Inferior parietal cortex (tissue), 1 donor: ENCODE data around the gene RANBP1.

Experiments used
- DNase-seq: peaks from one replicate; pipeline ENCODE4 v3.0.0-alpha.2; 2016; ENCODE audit errors: extremely low spot score

Gene RANBP1

DNA sequence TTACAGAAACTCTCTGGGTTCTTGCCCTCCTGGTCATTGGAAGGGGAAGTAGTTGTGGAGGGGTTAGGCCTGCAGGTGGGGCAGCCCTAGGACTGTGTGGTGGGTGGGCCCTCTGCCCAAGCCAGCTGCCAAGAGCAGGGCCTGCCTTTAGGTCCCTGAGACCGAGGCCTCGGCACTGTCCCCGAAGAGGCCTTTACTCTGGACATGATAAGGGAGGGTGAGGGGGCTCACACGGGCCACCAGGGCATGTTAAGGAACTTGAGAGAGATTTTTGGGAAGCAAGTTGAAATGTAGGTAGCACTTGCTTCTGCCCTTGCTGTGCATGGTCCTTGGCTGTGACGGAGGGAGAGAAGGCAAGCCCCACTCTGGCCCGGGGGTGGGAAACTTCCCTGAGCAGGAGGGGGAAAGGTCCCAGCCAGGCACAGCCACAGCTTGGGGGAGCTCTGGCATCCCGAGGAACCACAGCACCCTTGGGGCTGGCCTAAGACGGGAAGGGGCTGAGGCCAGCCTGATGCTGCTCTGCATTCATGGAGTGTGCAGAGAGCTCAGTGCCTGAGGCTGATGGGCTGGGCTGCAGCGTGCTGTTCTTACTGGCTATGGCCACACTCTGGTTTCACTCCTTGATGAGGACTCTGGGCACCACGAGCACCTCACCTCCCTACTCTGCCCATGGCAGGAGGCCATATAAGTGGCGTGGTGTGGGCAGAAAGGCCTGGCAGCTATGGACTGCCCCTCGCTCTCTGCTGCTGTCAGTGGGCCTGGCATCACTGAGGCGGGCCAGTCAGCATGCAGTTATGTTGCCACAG, 7.8 kb upstream of the RANBP1 start:
- no peak for DNase-seq

DNA sequence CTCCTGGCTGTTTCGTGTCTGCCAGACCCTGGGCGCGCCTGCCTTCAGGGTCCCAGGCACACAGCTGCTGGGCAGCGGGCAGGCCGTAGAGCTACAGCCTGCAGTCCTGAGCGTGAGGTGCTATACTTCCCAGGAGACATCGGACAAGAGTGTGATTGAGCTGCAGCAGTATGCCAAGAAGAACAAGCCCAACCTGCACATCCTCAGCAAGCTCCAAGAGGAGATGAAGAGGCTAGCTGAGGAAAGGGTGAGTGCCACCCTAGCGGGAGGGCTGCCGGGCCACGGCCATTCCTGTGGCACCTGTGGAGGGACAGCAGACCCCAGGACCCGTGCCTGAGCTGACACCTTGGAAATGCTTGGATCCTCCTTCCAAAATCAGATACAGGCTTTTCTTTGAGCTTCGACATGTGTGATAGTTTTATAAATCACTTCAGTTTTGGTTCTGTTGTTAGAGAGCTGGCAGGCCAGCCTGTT, 7.1 kb upstream of the RANBP1 start:
- no peak for DNase-seq

DNA sequence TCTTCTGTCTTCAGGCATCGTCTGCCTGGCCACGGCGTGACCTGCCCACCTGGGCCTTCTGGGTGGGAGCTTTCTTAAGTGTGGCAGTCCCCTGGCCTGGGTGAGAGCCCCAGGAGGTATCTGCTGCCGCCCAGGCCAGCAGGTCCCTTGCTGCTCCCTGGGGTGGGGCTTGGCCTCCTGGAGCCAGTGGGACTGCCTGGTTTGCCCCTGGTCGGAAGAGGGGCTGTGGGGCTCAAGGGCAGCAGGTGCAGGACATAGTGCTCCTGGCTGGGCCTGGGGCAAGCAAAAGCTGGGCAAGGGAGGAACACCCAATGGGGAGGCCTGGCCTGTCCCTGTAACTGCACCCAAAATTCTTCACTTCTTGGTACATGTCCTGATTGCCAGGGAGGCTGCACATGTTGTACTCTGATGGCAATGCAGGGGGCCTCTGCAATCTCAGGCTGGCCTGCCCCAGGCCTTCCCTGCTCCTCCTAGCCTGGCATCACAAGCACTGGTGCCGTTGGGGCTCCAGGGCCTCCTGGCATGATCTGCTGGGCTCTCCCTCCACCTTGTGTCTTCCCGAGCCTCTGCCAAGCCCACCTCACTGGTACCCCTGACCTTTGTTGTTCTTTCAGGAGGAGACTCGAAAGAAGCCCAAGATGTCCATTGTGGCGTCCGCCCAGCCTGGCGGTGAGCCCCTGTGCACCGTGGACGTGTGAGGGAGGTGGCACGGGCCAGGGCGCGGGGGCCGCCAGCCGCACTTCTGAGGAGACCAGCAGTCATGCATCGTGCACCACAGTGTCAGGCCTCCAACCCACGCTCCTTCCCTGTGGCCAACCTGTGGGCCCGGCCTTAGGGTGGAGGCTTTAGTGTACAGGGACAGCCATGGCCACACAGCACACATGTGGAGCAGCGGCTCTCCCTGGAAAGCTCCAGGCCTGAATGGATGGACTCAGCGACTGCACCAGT, 6.2 kb upstream of the RANBP1 start:
- no peak for DNase-seq

DNA sequence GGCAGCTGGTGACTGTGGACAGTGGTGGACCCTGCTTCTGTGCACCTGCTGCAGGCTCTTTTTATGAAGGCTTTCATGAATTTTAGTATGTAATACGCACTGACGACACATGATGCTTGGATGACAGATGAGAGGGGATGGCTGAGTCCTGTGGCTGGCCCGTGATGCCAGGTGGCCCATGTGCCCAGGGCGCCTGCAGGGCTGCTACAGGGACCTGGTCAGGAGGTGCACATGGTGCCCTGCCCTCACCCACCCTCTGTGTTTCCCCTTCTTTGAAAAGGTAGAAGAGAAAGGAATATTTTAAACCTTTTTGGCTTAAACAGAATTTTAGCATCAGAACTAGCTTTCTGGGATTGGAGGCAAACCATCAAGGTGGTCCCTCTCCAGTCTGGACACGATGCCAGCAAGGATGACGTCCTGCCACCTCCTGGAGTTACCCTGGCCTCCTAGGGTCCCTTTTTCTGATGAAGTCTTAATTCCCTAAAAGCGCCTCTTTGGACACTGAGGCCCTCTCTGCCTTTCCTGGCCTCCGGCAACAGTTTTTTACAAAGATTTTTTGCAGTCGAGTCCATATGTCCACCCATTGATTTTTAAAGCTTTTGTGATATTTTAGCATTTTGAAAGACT, 5.4 kb upstream of the RANBP1 start:
- DNase-seq: no peak

DNA sequence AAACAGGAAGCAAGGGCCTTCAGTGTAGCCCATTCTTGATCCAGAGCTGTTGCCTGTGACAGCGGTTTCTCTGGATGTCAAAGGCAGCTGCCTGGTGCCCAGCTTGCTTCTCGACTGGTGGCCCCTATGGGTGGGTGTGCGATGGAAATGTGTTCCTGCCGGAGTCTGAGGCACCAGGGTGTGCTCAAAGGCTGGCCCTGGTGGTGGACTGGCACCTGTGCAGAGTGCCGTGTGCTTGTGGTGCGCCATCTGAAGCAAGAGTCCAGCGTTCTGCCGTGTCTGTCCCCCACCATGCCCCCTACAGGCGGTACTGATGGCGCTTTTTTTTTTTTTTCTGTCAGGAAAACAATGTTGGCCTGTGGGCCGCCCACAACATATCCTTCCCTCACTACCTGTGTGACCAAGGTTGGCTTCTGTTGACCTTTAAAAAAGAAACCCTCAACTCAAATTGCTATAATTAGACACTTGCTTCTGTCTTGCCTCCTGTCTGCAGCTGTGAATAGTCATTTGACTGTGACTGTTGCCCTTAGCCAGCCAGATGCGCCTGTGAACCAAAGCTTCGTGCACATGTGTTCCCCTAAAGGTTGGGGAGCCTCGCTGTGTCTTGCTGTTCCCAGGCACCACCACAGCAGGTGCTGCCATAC, 4.7 kb upstream of the RANBP1 start:
- DNase-seq: no peak

DNA sequence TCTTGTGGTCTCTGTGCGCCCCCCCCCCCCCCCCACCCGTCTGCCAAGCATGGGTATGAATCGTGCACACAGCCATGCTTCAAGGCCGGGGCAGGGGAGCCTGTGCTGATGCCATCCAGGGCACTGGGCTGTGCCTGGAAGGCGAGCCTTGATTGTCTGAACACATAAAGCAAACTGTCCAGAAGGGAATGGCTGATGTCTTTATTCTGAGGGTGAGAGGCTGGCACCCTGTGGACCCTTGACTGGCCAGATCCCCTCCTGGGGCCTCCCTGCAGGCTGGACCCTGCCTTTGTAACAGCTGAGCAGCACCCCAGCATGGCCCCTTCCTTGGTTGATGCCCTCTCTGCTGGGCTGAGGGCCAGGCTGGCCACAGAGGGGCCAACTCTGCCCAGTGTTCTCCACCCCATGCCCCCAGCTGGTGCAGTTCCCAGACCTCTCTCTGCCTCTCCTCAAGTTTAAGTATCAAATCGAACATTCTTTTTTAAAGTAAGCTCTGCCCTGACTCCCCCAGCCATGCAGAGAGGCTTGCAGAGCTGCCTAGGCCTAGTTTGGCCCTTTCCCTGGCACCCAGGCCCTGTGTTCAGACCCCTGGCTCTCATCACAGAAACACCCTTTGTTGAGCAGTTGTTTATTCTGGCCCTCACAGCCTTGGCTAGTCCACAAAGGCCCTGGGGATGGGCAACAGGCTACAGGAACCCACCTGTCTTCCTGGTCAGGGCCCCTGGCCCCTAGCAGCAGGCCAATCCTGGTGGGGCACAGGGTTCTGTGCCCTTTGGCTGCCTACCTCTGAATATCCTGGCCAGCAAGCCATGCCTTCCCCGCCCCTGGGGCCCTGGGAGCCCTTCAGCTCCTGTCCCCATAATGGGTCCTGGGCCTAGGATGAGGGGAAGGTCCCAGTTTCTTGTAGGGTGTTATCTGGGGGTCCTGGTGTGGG, 3.9 kb upstream of the RANBP1 start:
- no peak for DNase-seq

DNA sequence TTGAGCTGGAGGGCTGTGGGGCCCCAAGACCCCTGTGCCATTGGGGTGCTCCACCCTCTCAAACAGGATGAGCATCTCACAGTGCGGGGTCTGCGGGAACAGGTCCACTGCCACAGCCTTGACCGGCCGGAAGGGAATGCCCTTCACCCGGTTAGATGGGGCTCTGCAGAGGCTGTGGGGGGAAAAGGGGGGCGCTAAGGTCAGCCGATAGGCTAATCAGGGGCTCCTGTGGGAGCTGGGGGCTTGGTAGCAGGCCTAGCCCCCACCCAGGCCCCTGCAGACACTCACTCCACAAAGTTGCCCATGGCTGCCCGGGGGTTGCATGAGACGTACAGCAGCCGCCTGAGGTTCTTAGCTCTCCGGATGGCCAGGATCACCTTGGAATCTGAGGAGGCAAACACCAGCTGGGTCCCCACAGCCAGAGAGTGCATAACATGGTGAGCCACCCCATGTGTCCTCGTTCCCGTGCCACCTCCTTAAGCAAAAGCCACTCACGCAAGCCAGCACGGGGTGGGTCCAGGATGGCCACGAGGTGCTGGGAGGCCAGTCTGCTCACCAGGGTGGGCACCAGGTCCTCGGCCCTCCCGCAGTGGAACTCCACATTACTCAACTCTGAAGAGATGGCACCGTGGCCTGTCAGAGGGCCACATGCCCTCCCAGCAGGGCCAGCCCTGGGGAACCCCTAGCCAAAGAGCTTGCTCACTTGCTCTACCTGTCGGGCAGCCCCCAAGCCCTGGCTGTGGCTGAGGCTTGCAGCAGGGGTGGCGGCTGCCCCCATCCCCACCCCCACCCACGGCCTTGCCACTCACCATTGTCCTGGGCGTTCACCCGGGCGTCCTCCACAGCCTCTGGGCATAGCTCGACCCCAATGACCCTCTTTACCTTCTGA, 3.0 kb upstream of the RANBP1 start:
- DNase-seq: no peak

DNA sequence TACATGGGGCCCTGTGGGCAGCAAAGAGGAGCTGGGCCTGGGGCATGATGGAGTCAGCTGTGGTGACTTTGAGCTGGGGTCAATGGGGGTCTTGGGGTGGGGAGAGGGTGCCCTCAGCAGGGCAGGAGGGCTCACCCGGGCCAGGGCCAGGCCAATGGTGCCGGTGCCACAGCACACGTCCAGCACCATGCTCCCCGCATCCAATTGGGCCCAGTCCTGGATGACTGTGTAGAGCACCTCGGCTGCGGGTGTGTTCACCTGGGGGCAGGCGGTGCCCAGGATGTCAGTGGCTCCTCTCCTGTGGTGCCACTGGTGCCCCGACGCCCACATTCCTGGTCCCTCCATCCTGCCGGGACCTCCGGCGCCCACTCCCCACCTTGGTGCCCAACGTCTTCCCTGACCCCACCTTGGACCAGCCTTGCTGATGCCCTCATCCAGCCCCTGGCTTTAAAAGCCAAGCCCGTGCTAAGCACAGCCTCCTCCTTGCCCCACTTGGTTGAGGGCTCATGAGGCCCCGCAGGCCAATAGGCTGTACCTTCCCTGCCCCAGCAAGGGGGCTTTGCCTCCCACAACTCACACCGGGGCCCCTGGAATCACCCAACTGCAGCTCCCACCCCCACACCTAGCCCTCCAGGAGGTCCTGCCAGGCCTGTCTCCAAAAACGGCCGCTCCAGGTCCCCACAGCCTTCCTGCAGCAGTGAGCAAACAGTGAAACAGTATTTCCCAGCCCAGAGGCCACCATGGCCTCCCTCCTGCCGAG, 2.2 kb upstream of the RANBP1 start:
- DNase-seq: no peak

DNA sequence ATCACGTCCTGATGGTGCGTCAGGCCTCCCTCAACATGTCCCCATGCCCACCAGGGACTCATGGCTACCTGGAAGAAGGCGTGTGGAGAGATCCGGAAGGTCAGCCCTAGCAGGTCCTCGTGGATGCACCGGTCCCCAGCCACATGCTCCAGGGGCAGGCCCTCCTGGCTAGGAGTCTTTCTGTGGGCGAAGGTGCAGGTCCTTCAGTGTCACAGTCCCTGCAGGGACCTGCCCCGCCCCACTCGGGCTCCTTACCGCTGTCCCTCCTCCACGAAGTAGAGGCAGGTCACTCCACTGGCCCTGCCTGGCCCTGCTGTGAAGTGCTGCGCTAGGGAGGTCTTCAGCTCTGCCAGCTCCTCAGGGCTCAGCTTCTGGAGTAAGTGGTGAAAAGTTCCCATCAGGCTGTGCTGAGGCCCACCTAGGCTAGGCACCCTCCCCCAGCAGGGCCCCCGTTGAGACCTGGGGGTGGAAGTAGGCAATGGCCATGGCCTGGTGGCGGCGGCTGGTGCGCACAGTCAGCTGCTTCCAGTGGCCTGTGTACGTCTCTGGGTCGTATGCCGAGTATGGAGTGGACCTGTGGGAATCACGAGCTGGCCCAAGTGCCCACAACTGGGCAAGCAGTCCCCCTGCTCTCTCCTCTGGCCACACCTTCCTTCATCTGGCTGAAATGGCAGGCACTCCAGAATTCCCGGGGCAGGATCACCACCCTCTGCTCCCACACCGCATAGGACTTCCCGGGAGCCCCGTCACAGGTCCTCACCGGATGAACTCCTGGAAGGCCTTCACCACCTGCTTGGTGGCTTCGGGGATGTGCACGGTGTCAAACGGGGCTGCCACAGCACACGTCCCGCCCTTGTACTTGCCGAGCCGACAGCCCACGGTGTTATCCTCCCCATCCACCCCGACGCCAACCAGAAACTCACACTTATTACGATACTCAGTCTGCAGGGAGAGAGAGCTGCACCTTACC, 1.1 kb upstream of the RANBP1 start:
- no peak for DNase-seq

DNA sequence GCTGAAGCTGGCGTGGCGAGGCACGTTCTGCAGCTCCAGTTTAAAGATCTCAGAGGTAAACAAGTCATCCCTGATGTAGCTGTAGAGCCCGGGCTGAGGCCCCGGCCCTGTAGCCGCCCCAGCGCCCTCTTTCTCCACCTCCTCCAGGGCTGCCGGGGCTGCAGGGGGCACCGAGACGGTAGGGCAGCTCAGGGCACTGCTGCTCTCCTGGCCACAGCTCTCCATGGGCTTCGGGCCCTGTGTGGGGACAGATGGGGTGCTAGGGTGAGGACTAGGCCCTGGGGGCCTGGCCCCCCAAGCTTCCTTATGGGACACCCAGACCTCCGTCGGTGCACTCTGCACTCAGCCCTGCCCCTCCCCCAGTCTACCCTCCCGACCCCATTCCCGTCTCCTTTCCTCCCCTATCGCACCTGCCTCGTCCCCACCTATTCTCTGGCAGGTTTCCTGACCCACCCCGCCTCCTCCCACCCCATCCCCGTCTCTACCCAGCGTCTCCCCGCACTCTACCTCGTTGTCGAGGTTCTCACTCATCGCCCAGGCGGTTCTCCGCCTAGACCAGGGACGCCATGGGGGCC, 559 bp downstream of the RANBP1 start:
- no peak for DNase-seq

DNA sequence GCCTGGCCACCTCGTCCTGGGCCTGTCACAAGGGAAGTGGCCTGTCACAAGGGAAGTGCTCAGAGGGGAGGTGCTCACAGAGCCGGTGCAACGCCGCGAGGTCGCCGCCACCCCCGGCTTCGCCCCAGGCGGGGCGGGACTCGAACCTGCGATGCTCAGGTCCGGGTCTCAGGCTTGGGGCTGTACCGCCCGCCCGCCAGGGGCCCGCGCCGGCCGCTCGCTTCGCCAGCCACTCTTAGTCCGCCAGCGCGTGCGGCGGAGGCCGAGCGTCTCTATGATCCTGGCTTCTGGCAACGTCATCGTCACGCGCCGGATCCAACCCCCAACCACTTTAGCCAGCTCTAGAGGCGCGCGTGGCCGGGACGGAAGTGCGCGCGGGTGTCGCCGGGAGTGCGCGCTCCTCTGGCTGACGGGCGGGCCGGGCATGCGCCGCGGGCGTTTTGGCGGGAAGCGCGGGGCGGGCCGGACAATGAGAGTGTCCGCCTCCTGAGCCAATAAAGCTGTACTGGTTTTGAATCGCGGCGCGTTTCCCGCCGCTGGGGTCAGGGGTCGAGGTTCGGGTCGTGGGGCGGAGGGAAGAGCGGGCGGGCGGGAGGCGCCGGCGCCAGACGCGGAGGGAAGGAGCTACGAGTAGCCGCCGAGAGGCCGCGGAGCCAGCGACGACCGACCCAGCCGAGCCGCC, 1.2 kb downstream of the RANBP1 start, which contains the start of gene TRMT2A:
Gene TRMT2A, minus strand, starts transcription at position 276 of the 682 bp plus-strand sequence. CDS start 320 bp downstream, outside the sequence.
- DNase-seq: peak; percentile 100

DNA sequence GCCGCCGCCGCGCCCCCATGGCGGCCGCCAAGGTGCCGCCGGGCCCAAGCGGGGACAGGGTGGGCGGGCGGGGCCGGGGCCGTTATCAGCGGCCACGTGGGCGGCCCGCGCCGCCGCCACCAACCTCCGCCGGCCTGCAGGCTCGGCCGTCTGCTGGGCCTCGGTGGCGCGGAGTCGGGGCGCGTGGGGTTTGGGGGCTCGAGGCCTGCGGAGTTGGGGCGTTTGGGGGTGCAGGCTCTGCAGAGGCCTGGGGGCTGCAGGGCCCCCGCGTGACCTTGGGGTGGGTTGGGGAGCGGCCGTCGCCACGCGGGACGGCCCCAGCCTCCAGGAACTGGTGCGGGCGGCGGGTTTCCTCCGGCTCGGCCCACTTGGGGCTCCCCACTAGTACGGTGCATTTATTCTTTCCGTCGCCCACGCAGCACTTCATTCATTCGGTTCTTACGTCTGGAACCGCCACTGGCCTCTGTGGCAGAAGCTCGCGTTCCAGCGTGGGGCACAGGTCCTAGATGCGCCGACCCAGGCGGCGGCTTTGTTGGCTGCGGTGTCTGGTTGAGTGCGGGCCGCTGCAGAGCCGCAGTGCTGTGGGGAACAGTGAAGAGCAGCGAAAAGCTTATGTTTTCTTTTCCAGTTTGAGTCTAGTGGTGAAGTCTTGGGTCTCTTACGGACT, 1.9 kb downstream of the RANBP1 start:
- no peak for DNase-seq

DNA sequence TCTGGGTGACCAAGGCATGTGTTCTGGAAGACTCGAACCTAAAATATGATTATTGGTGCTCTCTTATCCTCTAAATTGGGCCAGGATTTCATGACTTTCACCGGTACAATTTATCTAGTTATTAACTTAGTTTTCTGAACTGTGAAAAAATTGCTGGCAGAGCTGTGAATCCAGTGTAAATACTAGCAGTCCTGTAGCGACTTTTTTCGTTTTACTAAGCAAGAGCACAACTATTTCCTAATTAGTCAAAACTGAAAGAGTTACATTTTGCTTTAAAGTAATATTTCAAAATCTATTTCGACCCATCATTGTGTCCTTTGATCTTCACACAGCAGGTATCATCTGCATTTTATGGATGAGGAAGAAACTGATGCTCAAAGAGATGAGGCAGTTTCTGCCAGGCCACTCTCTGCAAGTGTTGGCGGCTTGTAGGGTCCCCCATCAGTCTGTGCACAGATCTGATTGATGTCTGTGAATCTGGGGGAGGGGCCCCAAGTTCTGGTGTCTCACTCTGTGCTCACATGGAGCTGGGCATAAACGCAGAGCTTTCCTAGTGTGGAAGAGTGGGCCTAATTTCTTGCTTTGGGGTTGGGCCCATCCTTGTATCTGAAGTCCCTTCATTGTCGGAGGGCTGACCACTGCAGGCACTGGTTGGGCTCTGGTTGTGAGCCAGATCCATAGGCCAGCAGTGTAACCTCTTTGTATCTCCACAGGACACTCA, 2.6 kb downstream of the RANBP1 start:
- DNase-seq: no peak

DNA sequence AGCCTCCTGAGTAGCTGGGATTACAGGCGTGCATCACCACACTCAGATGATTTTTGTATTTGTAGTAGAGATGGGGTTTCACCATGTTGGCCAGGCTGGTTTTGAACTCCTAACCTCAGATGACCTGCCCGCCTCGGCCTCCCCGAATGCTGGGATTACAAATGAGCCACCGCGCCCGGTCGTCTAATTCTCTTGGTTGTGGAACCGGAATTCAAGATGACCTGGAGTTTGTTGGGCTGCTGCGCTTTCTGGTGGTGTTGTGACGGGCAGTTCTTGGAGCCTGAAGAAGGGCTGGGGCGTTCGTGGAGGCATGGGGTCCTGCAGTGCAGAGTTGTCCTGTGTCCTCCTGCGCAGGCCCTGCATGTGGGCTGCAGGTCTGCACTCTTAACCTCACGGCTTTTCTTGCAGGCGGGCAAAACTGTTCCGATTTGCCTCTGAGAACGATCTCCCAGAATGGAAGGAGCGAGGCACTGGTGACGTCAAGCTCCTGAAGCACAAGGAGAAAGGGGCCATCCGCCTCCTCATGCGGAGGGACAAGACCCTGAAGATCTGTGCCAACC, 6.0 kb downstream of the RANBP1 start:
- no peak for DNase-seq
